Endothelial cell of umbilical vein (primary cell): Measurements from ENCODE around the gene HCRT.

Source experiments
- CTCF ChIP-seq, 2 donors: IDR thresholded peaks; 1 replicate in 1 of 2; 2 replicates in 1 of 2; pipeline ENCODE4 v1.5.1; 2011; ENCODE audit warnings: low read length in 2 of 2, mild to moderate bottlenecking in 2 of 2, moderate library complexity in 2 of 2, control low read depth in 1 of 2, inconsistent platforms in 1 of 2, low read depth in 1 of 2; ENCODE audit not compliant: insufficient read depth in 1 of 2; ENCODE audit errors: extremely low read depth in 1 of 2
- EZH2 ChIP-seq: IDR thresholded peaks from 2 replicates; pipeline ENCODE4 v1.6.1; 2012; ENCODE audit warnings: borderline replicate concordance, low read depth, mild to moderate bottlenecking, moderate library complexity, low read length, inconsistent platforms; ENCODE audit not compliant: severe bottlenecking
- MAX ChIP-seq: IDR thresholded peaks from 2 replicates; pipeline ENCODE4 v1.6.1; 2011; ENCODE audit not compliant: insufficient read depth, insufficient read length
- MYC ChIP-seq: IDR thresholded peaks from one replicate; pipeline ENCODE4 v1.6.1; 2011; ENCODE audit warnings: mild to moderate bottlenecking, low read depth, low read length
- POLR2A ChIP-seq: IDR thresholded peaks from 2 replicates; pipeline ENCODE4 v1.6.1; 2012; ENCODE audit warnings: low read depth, mild to moderate bottlenecking, control low read depth, low read length
- POLR2AphosphoS5 ChIP-seq: IDR thresholded peaks from 2 replicates; pipeline ENCODE4 v1.6.1; 2012; ENCODE audit warnings: low read depth, mild to moderate bottlenecking, control low read depth, low read length, moderate library complexity; ENCODE audit not compliant: insufficient read depth

- TF ChIP-seq POLR2AphosphoS5 = no peak
- no peak for TF ChIP-seq EZH2
- no peak for TF ChIP-seq CTCF (IDR thresholded peaks at IDR 0.05; ENCODE audit: extremely low read depth in 1 of 2, insufficient read depth in 1 of 2, low read depth in 1 of 2, low read length in 2 of 2)
- TF ChIP-seq MAX = no peak
- TF ChIP-seq POLR2A = no peak
- TF ChIP-seq MYC = no peak
Measured at GRCh38 chr17:42142371-42142896, 42.8 kb downstream of the HCRT start.
